Heart right ventricle (tissue), 16 donors: ENCODE data around the gene LPCAT4. TPM values are rescaled to one million over a fixed set of nuclear protein-coding genes. Genes with fewer than 3 reads are reported as not detected.
A peak's percentile ranks its signal among the peaks of the same experiment; 100 is the strongest.
"Not testable (repeated sequence)": the region's sequence is repeated elsewhere in the genome, so short reads cannot be mapped to it uniquely, and the experiment has no call there.

Experiments used
- ATAC-seq, 8 donors: fragments of 200-7000 bp; cut with Tn5 transposase; one replicate each; pipeline ENCODE4 v1.9.1; 2020; ENCODE audit warnings: mild to moderate bottlenecking in 8 of 8, moderate library complexity in 8 of 8, moderate number of reproducible peaks in 1 of 8
- DNase-seq, 2 donors: peaks; one replicate each; pipeline ENCODE4 v3.0.0-alpha.2; 2020
- H3K27ac ChIP-seq, 10 donors: fragments of 200-600 bp; sonication (generic) in 2 of 10; one replicate each; pipeline versions ENCODE4 v1.5.0 to v1.8.0; 2020 to 2022; ENCODE audit warnings: mild to moderate bottlenecking in 3 of 10
- H3K27me3 ChIP-seq, 7 donors: fragments of 200-600 bp; one replicate each; pipeline ENCODE4 v1.8.0; 2021 to 2022; ENCODE audit warnings: mild to moderate bottlenecking in 2 of 7
- H3K36me3 ChIP-seq, 9 donors: fragments of 200-600 bp; sonication (generic) in 1 of 9; one replicate each; pipeline versions ENCODE4 v1.5.0 to v1.8.0; 2020 to 2022; ENCODE audit warnings: mild to moderate bottlenecking in 2 of 9
- H3K4me1 ChIP-seq, 9 donors: fragments of 200-600 bp; sonication (generic) in 1 of 9; one replicate each; pipeline versions ENCODE4 v1.5.0 to v1.8.0; 2020 to 2022; ENCODE audit warnings: mild to moderate bottlenecking in 4 of 9
- H3K4me3 ChIP-seq, 10 donors: fragments of 200-600 bp; sonication (generic) in 2 of 10; one replicate each; pipeline versions ENCODE4 v1.5.0 to v1.8.0; 2020 to 2022; ENCODE audit warnings: mild to moderate bottlenecking in 7 of 10, moderate library complexity in 2 of 10
- H3K9me3 ChIP-seq, 11 donors: fragments of 200-600 bp in 10 of 11; sonication (generic) in 2 of 11; one replicate each; pipeline versions ENCODE4 v1.5.0 to v1.8.0; 2013 to 2022; ENCODE audit warnings: mild to moderate bottlenecking in 2 of 11, control low read depth in 1 of 11, moderate library complexity in 1 of 11
- CTCF ChIP-seq, 9 donors: fragments of 200-600 bp; sonication (generic) in 2 of 9; IDR thresholded peaks; one replicate each; pipeline versions ENCODE4 v1.5.0 to v1.8.0; 2021 to 2022; ENCODE audit warnings: antibody characterized with exemption in 9 of 9, mild to moderate bottlenecking in 5 of 9, moderate library complexity in 1 of 9
- WGBS, 2 donors: extraction: QIAGEN DNeasy Blood & Tissue Kit; methylation state at CpG; one replicate each; pipeline ENCODE4 v1.1.7; 2013; ENCODE audit warnings: inconsistent platforms in 1 of 2; 5-methylcytosine and 5-hydroxymethylcytosine counted together
- intact Hi-C, 10 donors: fragments of 100-400 bp; cut with DNase I; formaldehyde crosslinking; loops; one replicate each; pipeline versions ENCODE4 v1.11.1 to v1.14.2; 2022
- long read RNA-seq, 3 donors: library from polyadenylated mRNA; unstranded; transcript quantifications; one replicate each; pipeline ENCODE4 v2.0.0, GENCODE V29; 2020 to 2021
- polyA plus RNA-seq, 2 donors: library from polyadenylated mRNA; stranded (reverse); fragments of 200-250 nt; gene quantifications; one replicate each; pipeline ENCODE4 v1.2.3, GENCODE V29; 2013
- total RNA-seq, 10 donors: library from RNA; stranded (reverse); fragmentation: NEBNext Ultra II Directional in 3 of 10; extraction: Animal tissue kit (Norgen Biotek cat#: 25700) in 3 of 10; gene quantifications; one replicate each; pipeline versions ENCODE4 v1.2.1 to v1.2.4, GENCODE V29; 2021 to 2023
- donor health status: Arrhythmogenic right ventricular cardiomyopathy.
- donor health status: ischemic (EF 13 %, LVEDD 7.1; RV severe dilation, severe dysfunction).
- donor health status: healthy with polysubstance abuse.
- donor health status: DM: no; HTN: yes; CAD: no.
- donor health status: DM: no; HTN: no; CAD: no.
- donor health status: ischemic (EF 25% LVEDD 6.9; RV normal size, moderate dysfunction).
- donor health status: ischemic (EF 25% LVEDD 5.7; RV mildly dilated, moderate dysfunction).
- donor health status: healthy.
- donor health status: DM: yes; HTN: yes; CAD: no.
- donor health status: Ischemic cardiomyopathy.
- donor health status: ischemic (EF 35%, LVEDD 5.7; RV mildly dilated, moderate dysfunction).
- donor health status: nonischemic (EF 11% LVEDD 7.7; RV severe dilation, severe dysfunction).
- donor health status: DM: yes; HTN: yes; CAD: no.
- donor health status: PGD.
- donor health status: ischemic (EF 29% LVEDD 5.4; RV normal size, mild dysfunction).
- donor health status: nonischemic (EF 23%, LVEDD 6.1; RV moderate dilation, normal function).

Gene LPCAT4, protein sequence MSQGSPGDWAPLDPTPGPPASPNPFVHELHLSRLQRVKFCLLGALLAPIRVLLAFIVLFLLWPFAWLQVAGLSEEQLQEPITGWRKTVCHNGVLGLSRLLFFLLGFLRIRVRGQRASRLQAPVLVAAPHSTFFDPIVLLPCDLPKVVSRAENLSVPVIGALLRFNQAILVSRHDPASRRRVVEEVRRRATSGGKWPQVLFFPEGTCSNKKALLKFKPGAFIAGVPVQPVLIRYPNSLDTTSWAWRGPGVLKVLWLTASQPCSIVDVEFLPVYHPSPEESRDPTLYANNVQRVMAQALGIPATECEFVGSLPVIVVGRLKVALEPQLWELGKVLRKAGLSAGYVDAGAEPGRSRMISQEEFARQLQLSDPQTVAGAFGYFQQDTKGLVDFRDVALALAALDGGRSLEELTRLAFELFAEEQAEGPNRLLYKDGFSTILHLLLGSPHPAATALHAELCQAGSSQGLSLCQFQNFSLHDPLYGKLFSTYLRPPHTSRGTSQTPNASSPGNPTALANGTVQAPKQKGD
- total RNA-seq = 100 to 1,000 TPM in 1 of 10 donors, 10 to 100 TPM in 9; 22.8 to 110 (median 50.6) TPM
- polyA plus RNA-seq = 10 to 100 TPM; 15.1 to 95.8 TPM
- long read RNA-seq, donor 1, transcript LPCAT4-201 (14 exons, 2,262 nt) = major isoform, 11 of 71 reads
- long read RNA-seq, donor 1, partial matches to known transcripts = 46 of 71 reads
- long read RNA-seq, donor 1, other reads (novel, unspliced or antisense) = 14 of 71 reads
- long read RNA-seq, donor 2, transcript LPCAT4-201 (14 exons, 2,262 nt) = major isoform, 15 of 66 reads
- long read RNA-seq, donor 2, partial matches to known transcripts = 33 of 66 reads
- long read RNA-seq, donor 2, other reads (novel, unspliced or antisense) = 17 of 66 reads
- long read RNA-seq, donor 3, transcript LPCAT4-201 (14 exons, 2,262 nt) = major isoform, 5 of 28 reads
- long read RNA-seq, donor 3, partial matches to known transcripts = 17 of 28 reads
- long read RNA-seq, donor 3, other reads (novel, unspliced or antisense) = 5 of 28 reads

DNA sequence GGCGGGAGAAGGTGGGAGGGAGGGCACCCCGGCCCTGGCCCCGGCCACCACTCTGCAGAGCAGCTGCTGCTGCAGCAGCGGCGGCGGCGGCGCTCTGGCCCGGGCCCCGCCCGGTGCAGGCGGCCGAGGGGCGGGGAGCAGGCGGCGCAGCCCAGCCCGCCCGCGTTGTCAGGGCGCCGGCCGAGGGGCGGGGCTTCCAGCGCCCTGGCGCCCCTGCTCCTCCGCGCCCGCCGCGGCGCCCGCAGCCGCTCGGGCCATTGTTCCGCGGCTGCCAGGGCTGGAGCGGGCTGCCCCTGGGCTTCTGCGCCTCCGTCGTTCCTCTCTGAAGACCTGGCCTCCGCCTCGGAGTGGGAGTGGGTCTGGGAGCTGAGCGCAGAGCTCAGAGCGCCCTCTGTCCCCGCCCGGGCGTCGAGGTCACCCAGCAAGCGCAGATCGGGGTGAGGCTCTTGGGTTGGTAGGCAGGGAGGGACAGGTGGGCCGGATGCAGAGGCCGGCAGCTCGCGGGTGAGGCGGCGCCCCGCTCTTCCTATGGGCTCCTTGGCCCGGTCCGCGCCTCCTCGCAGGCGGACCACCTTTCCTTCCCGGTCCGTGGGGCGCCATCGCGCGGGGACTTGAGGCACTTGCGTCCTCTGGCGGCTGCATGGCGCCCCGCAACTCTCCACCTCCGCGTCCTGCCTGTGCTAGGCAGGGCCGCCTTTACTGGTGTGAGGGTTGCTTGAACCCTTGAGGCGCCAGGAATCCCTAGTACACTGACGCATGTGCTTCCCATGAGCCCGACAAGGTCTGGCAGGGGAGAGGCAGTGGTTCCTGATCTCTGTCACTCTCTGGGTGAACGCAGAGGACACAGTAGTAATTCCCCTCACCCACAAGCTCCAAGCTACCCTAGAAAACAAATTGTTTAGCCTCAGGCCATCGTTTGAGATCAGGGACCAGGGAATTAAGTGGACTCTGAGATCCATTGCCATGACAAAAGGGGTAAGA, at the start of gene LPCAT4:
TSS of gene LPCAT4 (minus strand) at position 96 of the 981 bp plus-strand sequence. CDS start 96 bp downstream, outside the sequence.
- Histone ChIP-seq H3K4me3 (peak within 1 kb of the TSS; percentile 82 to 100 (median 95)), H3K36me3 (peaks cover 0 to 18% (median 4%) of the 10 kb centered on the region in 9 donors), H3K27ac (peak within 1 kb of the TSS; percentile 97 to 100 (median 99)), H3K27me3 (no peaks in the 10 kb centered on the region), H3K9me3 (no peaks in the 10 kb centered on the region), H3K4me1 (peaks cover 0 to 26% (median 23%) of the 10 kb centered on the region in 9 donors)
- peak; percentile 90 to 100 (median 96) for TF ChIP-seq CTCF (IDR thresholded peaks at IDR 0.05)
- peak; percentile 88 to 89 for DNase-seq
- ATAC-seq = peak; percentile 86 to 97 (median 92)
- intact Hi-C loops = loop anchor here in 9 of 10 donors (1.0 to 10.0 kb wide), 15 partner anchors 24 to 600 kb away; partner anchors contain the start of genes NOP10 (in 6 of the 9), NUTM1 (in 6 of the 9), EMC7 (in 4 of the 9) and PGBD4 (in 4 of the 9)
- 0 to 1% methylated on average over 77 to 79 of the region's 80 CpGs for WGBS, 2 donors

DNA sequence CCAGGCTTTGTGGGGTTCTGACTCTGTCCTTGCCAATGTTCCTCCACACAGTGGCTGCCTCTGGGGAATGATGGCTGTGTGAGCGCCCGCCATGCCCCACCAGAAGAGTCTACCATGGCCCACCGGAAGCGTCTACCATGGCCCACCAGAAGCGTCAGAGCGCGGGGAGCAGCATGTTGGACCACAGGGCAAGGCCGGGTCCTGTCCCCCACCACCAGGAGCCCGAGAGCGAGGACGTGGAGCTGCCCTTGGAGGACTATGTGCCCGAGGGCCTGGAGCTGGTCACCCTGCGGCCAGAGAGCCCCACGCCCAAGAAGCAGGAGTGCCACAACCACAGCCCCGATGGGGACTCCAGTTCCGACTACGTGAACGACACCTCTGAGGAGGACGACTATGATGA, 42.5 kb upstream of the LPCAT4 start:
- peak in 1 of 8 donors; percentile 66 for ATAC-seq

DNA sequence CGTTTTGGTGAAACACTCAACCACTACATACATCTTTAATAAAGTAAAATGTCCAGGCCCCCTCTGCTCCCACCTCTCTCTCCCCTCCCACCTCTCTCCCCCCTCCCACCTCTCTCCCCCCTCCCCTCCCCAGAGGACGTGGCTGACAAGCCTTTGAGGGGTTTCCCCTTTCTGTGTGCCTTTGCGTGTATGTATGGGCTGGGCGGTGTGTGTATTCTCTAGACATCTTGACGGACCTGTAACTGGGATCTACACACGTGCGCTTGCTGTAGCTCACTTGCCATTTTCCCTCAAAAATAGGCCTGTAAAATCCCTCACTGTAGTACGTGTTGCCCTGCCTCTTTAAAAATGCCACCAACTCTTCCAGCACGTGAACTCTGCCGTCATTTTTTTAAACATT, 42.0 kb upstream of the LPCAT4 start:
- H3K4me3 ChIP-seq, H3K36me3 ChIP-seq, H3K4me1 ChIP-seq, intact Hi-C loops, ATAC-seq, H3K27me3 ChIP-seq, DNase-seq, H3K27ac ChIP-seq, H3K9me3 ChIP-seq: not testable (repeated sequence)
- WGBS, 2 donors = 43 to 69% methylated on average over 2 to 3 of the region's 10 CpGs

More for the DNA sequence above, 42.5 kb upstream of the LPCAT4 start:
- H3K4me3 ChIP-seq, H3K9me3 ChIP-seq, H3K4me1 ChIP-seq, intact Hi-C loops, DNase-seq, H3K27ac ChIP-seq, H3K36me3 ChIP-seq, H3K27me3 ChIP-seq: not testable (repeated sequence)
- 97 to 100% methylated on average over 7 to 10 of the region's 19 CpGs for WGBS, 2 donors

- H3K4me1 ChIP-seq, H3K4me3 ChIP-seq, H3K27me3 ChIP-seq, ATAC-seq, H3K9me3 ChIP-seq, intact Hi-C loops, H3K36me3 ChIP-seq, DNase-seq, H3K27ac ChIP-seq: not testable (repeated sequence)
- no CpG with 5 or more reads among the region's 3 CpGs for WGBS, 2 donors
Observed at GRCh38 chr15:34403899-34404298, 36.9 kb upstream of the LPCAT4 start.

- H3K4me3 ChIP-seq, H3K4me1 ChIP-seq, H3K36me3 ChIP-seq, H3K9me3 ChIP-seq, ATAC-seq, H3K27ac ChIP-seq, DNase-seq, intact Hi-C loops, H3K27me3 ChIP-seq: not testable (repeated sequence)
- WGBS, 2 donors = 95 to 96% methylated on average over 1 of the region's 4 CpGs
Observed at GRCh38 chr15:34403160-34403598, 36.2 kb upstream of the LPCAT4 start.

DNA sequence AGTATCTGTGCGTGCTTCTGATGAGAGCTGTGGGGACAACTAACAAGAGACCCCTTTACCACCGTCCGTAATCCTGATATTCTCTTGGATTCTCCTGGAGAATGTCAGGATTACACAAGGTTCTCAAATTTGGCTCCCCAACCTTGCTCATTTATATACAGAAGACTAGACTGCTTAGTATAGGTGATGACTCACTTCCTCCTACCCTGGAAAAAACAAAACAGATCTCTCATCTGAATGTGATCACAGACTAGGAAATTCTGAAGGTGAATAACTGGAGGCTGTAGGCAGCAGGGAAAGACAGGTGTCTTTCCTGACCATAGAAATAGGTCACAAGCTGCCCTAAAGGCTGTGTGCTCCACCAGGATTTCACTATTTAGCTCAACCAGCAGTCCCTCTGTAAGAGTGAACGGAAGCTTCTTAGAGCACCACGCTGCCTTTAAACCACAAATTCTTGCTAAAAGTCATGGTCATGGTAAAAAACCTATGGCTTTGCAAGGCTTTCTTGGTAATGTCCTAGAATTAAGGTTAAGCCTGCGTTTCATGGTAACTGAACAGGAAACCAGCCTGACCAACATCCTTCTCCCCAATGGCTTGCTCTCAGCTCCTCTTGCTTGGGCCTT, 30.8 kb upstream of the LPCAT4 start:
- intact Hi-C loops, H3K36me3 ChIP-seq, H3K27me3 ChIP-seq, ATAC-seq, H3K9me3 ChIP-seq, DNase-seq, H3K4me3 ChIP-seq, H3K4me1 ChIP-seq, H3K27ac ChIP-seq: not testable (repeated sequence)
- 85 to 91% methylated on average over 2 to 3 of the region's 6 CpGs for WGBS, 2 donors

GRCh38 chr15:34392981-34393380, 26.0 kb upstream of the LPCAT4 start:
- WGBS, 2 donors = 100% methylated on average over 1 of the region's 2 CpGs; no CpG with 5 or more reads in 1 of the 2 donors
- H3K27me3 ChIP-seq, H3K9me3 ChIP-seq, H3K4me3 ChIP-seq, H3K4me1 ChIP-seq, H3K36me3 ChIP-seq, ATAC-seq, intact Hi-C loops, DNase-seq, H3K27ac ChIP-seq: not testable (repeated sequence)

- H3K9me3 ChIP-seq, intact Hi-C loops, H3K4me3 ChIP-seq, ATAC-seq, DNase-seq, H3K36me3 ChIP-seq, H3K27ac ChIP-seq, H3K27me3 ChIP-seq, H3K4me1 ChIP-seq: not testable (repeated sequence)
- WGBS, 2 donors = no CpG with 5 or more reads among the region's 16 CpGs
Observed at GRCh38 chr15:34389594-34390086, 22.6 kb upstream of the LPCAT4 start.
